WTC11 (cell line): ENCODE measurements around the gene POMGNT2.

Experiments
- AFF4 ChIP-seq: sonication (generic); formaldehyde crosslinking; IDR thresholded peaks from 2 replicates; pipeline ENCODE4 v1.8.1; 2023; ENCODE audit warnings: mild to moderate bottlenecking, missing genetic modification reagents, borderline replicate concordance
- ATF1 ChIP-seq: sonication (generic); formaldehyde crosslinking; IDR thresholded peaks from 2 replicates; pipeline ENCODE4 v1.8.1; 2023; ENCODE audit warnings: mild to moderate bottlenecking, moderate library complexity, missing genetic modification reagents
- CTCF ChIP-seq: fragments of 200-600 bp; IDR thresholded peaks from 2 replicates; pipeline ENCODE4 v1.8.0; 2022; ENCODE audit warnings: antibody characterized with exemption
- MAX ChIP-seq: sonication (generic); formaldehyde crosslinking; IDR thresholded peaks from 2 replicates; pipeline ENCODE4 v1.8.0; 2022; ENCODE audit warnings: mild to moderate bottlenecking, missing genetic modification reagents
- NFE2L1 ChIP-seq: sonication (generic); formaldehyde crosslinking; IDR thresholded peaks from 2 replicates; pipeline ENCODE4 v1.8.1; 2023; ENCODE audit warnings: missing genetic modification reagents
- NR3C1 ChIP-seq: sonication (generic); formaldehyde crosslinking; conservative IDR thresholded peaks from 2 replicates; pipeline ENCODE4 v1.8.1; 2023; ENCODE audit warnings: low read depth, mild to moderate bottlenecking, missing genetic modification reagents
- TCF7 ChIP-seq: sonication (generic); formaldehyde crosslinking; IDR thresholded peaks from 2 replicates; pipeline ENCODE4 v1.8.0; 2022; ENCODE audit warnings: mild to moderate bottlenecking, low read depth, missing genetic modification reagents, moderate library complexity
- TEAD4 ChIP-seq: sonication (generic); formaldehyde crosslinking; IDR thresholded peaks from 2 replicates; pipeline ENCODE4 v1.8.0; 2022; ENCODE audit warnings: mild to moderate bottlenecking, missing genetic modification reagents
- USF1 ChIP-seq: sonication (generic); formaldehyde crosslinking; IDR thresholded peaks from 2 replicates; pipeline ENCODE4 v1.8.0; 2022; ENCODE audit warnings: mild to moderate bottlenecking, missing genetic modification reagents
- ZNF423 ChIP-seq: fragments of 250-450 bp; sonication (Bioruptor Pico); IDR thresholded peaks from 2 replicates; pipeline ENCODE4 v2.1.2; 2022; ENCODE audit warnings: mild to moderate bottlenecking, moderate library complexity
- ZSCAN18 ChIP-seq: fragments of 250-450 bp; sonication (Bioruptor Pico); IDR thresholded peaks from 2 replicates; pipeline ENCODE4 v2.1.2; 2022; ENCODE audit warnings: mild to moderate bottlenecking, moderate library complexity

GRCh38 chr3:43054754-43055153, 51.1 kb downstream of the POMGNT2 start:
- no peak for TF ChIP-seq MAX (CRISPR knock-in tag)
- TF ChIP-seq CTCF, result no peak
- no peak for TF ChIP-seq ZNF423 (CRISPR knock-in tag)
- TF ChIP-seq NR3C1 (CRISPR knock-in tag), result no peak
- TF ChIP-seq TEAD4 (CRISPR knock-in tag), result no peak
- no peak for TF ChIP-seq ZSCAN18 (CRISPR knock-in tag)
- TF ChIP-seq USF1, result no peak
- no peak for TF ChIP-seq ATF1 (CRISPR knock-in tag)
- no peak for TF ChIP-seq NFE2L1
- no peak for TF ChIP-seq TCF7 (CRISPR knock-in tag)
- TF ChIP-seq AFF4 (CRISPR knock-in tag), result no peak
